Large intestine (tissue), 12 donors: ENCODE data around the gene TRIM7. TPM values are rescaled to one million over a fixed set of nuclear protein-coding genes. Genes with fewer than 3 reads are reported as not detected.

Source experiments
- DNase-seq, 2 donors: peaks; one replicate each; pipeline versions ENCODE4 v3.0.0 to v3.0.0-alpha.2; 2013
- H3K27ac ChIP-seq: one replicate; pipeline ENCODE4 v1.5.1; 2013; ENCODE audit warnings: low read length
- H3K27me3 ChIP-seq: 2 replicates; pipeline ENCODE4 v1.6.1; 2013; ENCODE audit warnings: low read length; ENCODE audit not compliant: control insufficient read depth, insufficient read depth
- H3K36me3 ChIP-seq: 2 replicates; pipeline ENCODE4 v1.6.1; 2013; ENCODE audit warnings: low read length; ENCODE audit not compliant: control insufficient read depth, insufficient read depth
- H3K4me1 ChIP-seq: one replicate; pipeline ENCODE4 v1.6.1; 2013; ENCODE audit warnings: low read length; ENCODE audit not compliant: control insufficient read depth, insufficient read depth
- H3K4me3 ChIP-seq: one replicate; pipeline ENCODE4 v1.5.1; 2013; ENCODE audit warnings: low read length
- H3K9me3 ChIP-seq: one replicate; pipeline ENCODE4 v1.6.1; 2013; ENCODE audit warnings: mild to moderate bottlenecking, low read depth, low read length, moderate library complexity; ENCODE audit not compliant: control insufficient read depth
- WGBS: methylation state at CpG from one replicate; pipeline ENCODE4 v1.1.5; 2013; ENCODE audit warnings: low lambda C conversion rate; ENCODE audit not compliant: insufficient coverage; 5-methylcytosine and 5-hydroxymethylcytosine counted together
- long read RNA-seq, 11 donors: transcript quantifications; one replicate each; lab custom pipeline, GENCODE V29; 2026
- polyA plus RNA-seq: library from polyadenylated mRNA; unstranded; fragments of 120-200 nt; gene quantifications from one replicate; pipeline ENCODE4 v1.2.1, GENCODE V29; 2013

The TRIM7 gene
- polyA plus RNA-seq = 0.61 TPM
- long read RNA-seq, donor 1 = 0 reads
- long read RNA-seq, donor 2 = 0 reads
- long read RNA-seq, donor 3 = 0 reads
- long read RNA-seq, donor 4 = 0 reads
- long read RNA-seq, donor 5 = 0 reads
- long read RNA-seq, donor 6, partial matches to known transcripts = 0 of 2 reads
- long read RNA-seq, donor 6, other reads (novel, unspliced or antisense) = 0 of 2 reads
- long read RNA-seq, donor 7 = 0 reads
- long read RNA-seq, donor 8 = 0 reads
- long read RNA-seq, donor 9 = 0 reads
- long read RNA-seq, donor 10 = 0 reads
- long read RNA-seq, donor 11 = 0 reads

DNA sequence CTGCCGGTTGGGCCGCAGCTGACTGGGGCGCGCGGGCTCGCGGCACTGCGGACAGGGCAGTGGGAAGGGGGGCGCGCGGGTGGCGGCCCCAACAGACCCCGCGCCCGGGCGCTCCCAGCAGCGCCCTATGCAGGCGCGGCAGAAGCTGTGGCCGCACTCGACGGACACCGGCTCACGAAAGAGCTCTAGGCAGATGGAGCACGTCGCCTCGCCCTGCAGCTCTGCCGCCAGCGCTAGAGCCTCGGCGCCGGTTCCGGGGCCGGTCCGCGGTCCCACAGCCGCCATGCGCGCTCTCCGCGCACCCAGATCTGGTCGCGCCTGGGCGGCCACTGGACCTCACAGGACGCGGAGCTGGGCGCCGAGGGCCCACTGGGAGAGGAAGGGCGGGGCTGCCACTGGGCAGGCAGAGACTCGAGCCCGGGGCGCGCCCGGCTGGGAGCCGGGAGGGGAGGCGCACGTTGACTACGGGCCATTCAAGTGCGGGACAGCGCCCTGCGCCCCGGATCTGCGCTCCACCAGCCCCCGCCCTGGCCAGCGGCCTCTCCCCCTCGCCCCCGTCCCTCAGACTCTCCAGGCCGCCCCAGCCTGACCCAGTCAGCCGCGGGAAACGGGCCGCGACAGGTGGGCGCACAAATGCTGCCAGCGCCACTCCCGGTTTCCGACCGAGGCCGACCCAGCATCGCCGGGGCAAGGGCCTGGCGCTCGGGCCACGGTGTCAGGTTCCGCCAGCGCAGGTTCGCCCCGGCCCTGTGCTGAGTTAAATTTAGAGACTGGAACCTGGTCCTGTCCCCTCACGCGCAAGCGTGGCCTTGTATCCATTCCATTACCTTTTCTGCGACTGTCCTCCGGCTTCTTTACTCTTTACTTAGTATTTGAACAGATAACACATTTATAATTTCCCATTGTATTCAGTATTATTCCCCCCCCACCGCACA lies at the start of gene TRIM7:
TRIM7 (minus strand) TSS at position 371 of the 935 bp plus-strand sequence; CDS start at position 285, 86 bp downstream.
- H3K27ac ChIP-seq = no peak within 1 kb of the TSS
- peaks cover 17% of the 10 kb centered on the region for H3K4me1 ChIP-seq
- DNase-seq = peak in 1 of 2 donors; percentile 42
- peaks cover 51% of the 10 kb centered on the region for H3K27me3 ChIP-seq
- WGBS = 20% methylated on average over 1 of the region's 94 CpGs
- no peaks in the 10 kb centered on the region for H3K36me3 ChIP-seq
- peak within 1 kb of the TSS; percentile 47 for H3K4me3 ChIP-seq
- peaks cover 2% of the 10 kb centered on the region for H3K9me3 ChIP-seq

- no CpG with 5 or more reads among the region's 4 CpGs for WGBS
- peaks cover 21% of the 10 kb centered on the region for H3K36me3 ChIP-seq
- H3K9me3 ChIP-seq = no peaks in the 10 kb centered on the region
- H3K27ac ChIP-seq = no peak overlapping the region
- peak overlapping the region; percentile 92 for H3K4me3 ChIP-seq
- no peaks in the 10 kb centered on the region for H3K27me3 ChIP-seq
- no peak for DNase-seq
- H3K4me1 ChIP-seq = peaks cover 20% of the 10 kb centered on the region
Observed at GRCh38 chr5:181248277-181248676, 43.3 kb upstream of the TRIM7 start.

GRCh38 chr5:181246276-181247049 lies 41.5 kb upstream of the TRIM7 start:
- Histone ChIP-seq H3K27me3 (no peaks in the 10 kb centered on the region), H3K27ac (peak overlapping the region; percentile 93), H3K36me3 (peaks cover 21% of the 10 kb centered on the region), H3K4me3 (peak overlapping the region; percentile 92), H3K9me3 (no peaks in the 10 kb centered on the region), H3K4me1 (peaks cover 28% of the 10 kb centered on the region)
- no CpG with 5 or more reads among the region's 55 CpGs for WGBS
- DNase-seq = peak; percentile 86 to 93

DNA sequence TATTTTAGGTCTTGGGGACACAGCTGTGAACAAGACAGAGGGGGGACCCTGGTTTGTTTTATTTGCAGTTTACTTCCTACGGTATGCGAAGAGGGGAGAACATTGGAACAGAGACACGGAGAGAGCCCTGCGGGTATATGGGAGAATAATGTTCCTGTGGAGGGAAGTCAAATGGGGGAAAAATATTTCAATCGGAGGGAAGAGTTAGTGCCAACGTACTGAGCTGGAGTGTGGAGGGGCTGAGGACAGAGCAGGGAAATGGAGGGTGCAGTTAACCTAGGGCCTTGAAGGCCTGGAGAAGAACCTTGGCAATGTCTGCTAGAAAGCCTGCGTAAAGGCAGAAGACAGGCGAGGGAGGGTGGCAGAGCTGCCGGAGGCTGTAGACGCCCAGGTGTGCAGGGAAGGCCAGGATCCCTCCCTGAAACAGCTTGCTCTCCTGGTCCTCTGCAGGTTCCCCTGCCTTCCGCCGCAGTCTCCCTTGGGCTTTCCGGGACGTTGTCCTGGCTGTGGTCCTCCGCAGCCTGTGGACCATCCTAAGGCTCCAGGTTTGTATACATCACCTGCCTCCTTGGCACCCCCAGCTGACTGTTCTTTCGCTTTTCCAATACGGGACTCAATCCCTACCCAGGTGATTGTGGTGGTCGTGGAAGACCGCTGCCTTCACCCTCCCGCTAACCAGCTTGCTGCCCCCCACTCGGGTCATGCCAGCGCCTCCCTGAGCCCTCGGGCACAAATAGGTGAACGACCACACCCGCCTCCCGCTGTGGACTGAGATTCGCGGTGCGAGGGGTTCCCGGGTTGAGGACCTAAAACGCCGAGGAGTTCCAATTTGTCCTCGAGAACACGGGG lies 40.7 kb upstream of the TRIM7 start:
- Histone ChIP-seq H3K4me3 (peak overlapping the region; percentile 92), H3K36me3 (peaks cover 25% of the 10 kb centered on the region), H3K27ac (peak overlapping the region; percentile 93), H3K4me1 (peaks cover 29% of the 10 kb centered on the region), H3K9me3 (no peaks in the 10 kb centered on the region), H3K27me3 (no peaks in the 10 kb centered on the region)
- WGBS = 73% methylated on average over 6 of the region's 34 CpGs
- DNase-seq = no peak

- Histone ChIP-seq H3K27ac (peak within 1 kb of the TSS; percentile 93), H3K4me1 (peaks cover 29% of the 10 kb centered on the region), H3K4me3 (peak within 1 kb of the TSS; percentile 79), H3K27me3 (no peaks in the 10 kb centered on the region), H3K9me3 (no peaks in the 10 kb centered on the region), H3K36me3 (peaks cover 32% of the 10 kb centered on the region)
- peak; percentile 84 to 97 for DNase-seq
- WGBS = no CpG with 5 or more reads among the region's 50 CpGs
Observed at GRCh38 chr5:181243564-181244343, 38.8 kb upstream of the TRIM7 start, which contains the start of gene RACK1. TSS of gene RACK1 (minus strand) at chr5:181243906. CDS start at chr5:181243800, 106 bp downstream.

DNA sequence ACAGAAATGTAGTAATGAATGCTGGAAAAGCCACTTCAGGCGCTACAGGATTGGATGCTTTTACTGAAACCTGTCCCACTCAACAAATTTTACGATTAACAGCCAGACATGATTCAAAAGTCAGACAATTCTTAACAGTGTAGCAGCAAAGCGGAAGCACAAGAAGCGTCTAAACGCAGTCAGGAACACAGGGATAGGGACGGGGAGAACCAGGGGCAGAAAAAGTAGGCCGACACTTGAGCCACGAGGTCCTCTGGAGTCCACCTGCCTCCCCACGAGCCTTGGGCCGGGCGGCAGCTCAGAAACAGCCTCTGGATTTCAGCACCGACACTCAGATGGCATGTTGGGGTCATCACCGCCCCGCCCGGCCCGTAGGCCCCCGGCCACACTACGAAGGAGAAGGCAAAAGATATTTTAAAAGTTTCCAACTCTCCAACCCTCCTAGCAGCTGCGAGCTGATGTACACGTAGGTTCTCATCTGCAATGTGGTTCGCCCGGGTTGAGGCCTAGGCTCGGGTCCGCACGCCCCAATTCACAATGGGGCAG lies 38.1 kb upstream of the TRIM7 start:
- H3K27me3 ChIP-seq = no peaks in the 10 kb centered on the region
- no CpG with 5 or more reads among the region's 25 CpGs for WGBS
- peak overlapping the region; percentile 93 for H3K27ac ChIP-seq
- no peaks in the 10 kb centered on the region for H3K9me3 ChIP-seq
- H3K36me3 ChIP-seq = peaks cover 38% of the 10 kb centered on the region
- H3K4me1 ChIP-seq = peaks cover 25% of the 10 kb centered on the region
- DNase-seq = no peak
- H3K4me3 ChIP-seq = peak overlapping the region; percentile 79

- Histone ChIP-seq H3K9me3 (no peaks in the 10 kb centered on the region), H3K4me1 (peaks cover 21% of the 10 kb centered on the region), H3K4me3 (peak overlapping the region; percentile 79), H3K27me3 (no peaks in the 10 kb centered on the region), H3K36me3 (peaks cover 49% of the 10 kb centered on the region), H3K27ac (peak overlapping the region; percentile 45)
- no peak for DNase-seq
- WGBS = 25% methylated on average over 2 of the region's 6 CpGs
Observed at GRCh38 chr5:181242031-181242451, 37.0 kb upstream of the TRIM7 start.

DNA sequence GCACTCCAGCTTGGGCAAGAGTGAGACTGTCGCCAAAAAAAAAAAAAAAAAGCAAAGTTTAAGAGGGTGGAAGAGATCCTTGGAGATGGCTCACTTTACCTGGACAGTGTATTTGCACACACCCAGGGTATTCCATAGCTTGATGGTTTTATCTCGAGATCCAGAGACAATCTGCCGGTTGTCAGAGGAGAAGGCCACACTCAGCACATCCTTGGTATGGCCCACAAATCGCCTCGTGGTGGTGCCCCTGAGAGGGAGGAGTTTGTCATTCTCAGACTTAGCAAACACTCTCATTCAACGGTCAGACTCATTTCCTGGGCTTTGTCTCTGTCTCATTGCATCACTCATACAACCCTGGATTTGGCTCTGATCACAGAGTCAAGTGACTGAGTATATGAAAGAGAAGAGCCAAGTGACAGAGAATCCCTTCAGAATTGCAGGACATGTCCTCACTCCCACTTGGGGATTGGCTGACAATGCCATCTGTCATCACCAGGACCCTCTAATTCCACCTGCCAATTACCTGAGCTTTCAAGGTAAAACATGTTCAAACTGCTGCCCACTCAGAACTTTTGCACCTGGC lies 36.5 kb upstream of the TRIM7 start:
- no CpG with 5 or more reads among the region's 6 CpGs for WGBS
- H3K27ac ChIP-seq = peak overlapping the region; percentile 45
- H3K4me1 ChIP-seq = peaks cover 21% of the 10 kb centered on the region
- peaks cover 54% of the 10 kb centered on the region for H3K36me3 ChIP-seq
- H3K27me3 ChIP-seq = no peaks in the 10 kb centered on the region
- peak in 1 of 2 donors; percentile 57 for DNase-seq
- H3K9me3 ChIP-seq = no peaks in the 10 kb centered on the region
- peak overlapping the region; percentile 79 for H3K4me3 ChIP-seq
